HepG2 (cell line): ENCODE measurements around the gene NT5DC2. TPM values are rescaled to one million over a fixed set of nuclear protein-coding genes. Genes with fewer than 3 reads are reported as not detected.

Experiments used
- AKAP8 ChIP-seq: sonication (generic); formaldehyde crosslinking; IDR thresholded peaks from 2 replicates; pipeline ENCODE4 v1.5.1; 2020; ENCODE audit warnings: mild to moderate bottlenecking, missing genetic modification reagents
- EZH2 ChIP-seq: conservative IDR thresholded peaks from 2 replicates; pipeline ENCODE4 v1.6.1; 2012; ENCODE audit warnings: mild to moderate bottlenecking, low read depth, low read length, moderate library complexity
- FIP1L1 ChIP-seq: fragments of 200-400 bp; formaldehyde crosslinking; IDR thresholded peaks from 2 replicates; pipeline ENCODE4 v1.6.1; 2018; ENCODE audit warnings: low read depth, mild to moderate bottlenecking, low read length, moderate library complexity, borderline replicate concordance; ENCODE audit not compliant: insufficient read depth
- HDAC1 ChIP-seq: sonication (generic); formaldehyde crosslinking; IDR thresholded peaks from 2 replicates; pipeline ENCODE4 v1.5.1; 2020; ENCODE audit warnings: mild to moderate bottlenecking, missing genetic modification reagents
- HDAC2 ChIP-seq: sonication (generic); formaldehyde crosslinking; IDR thresholded peaks from 2 replicates; pipeline ENCODE4 v1.4.0; 2020; ENCODE audit warnings: missing genetic modification reagents
- HNRNPLL ChIP-seq: fragments of 200-400 bp; formaldehyde crosslinking; IDR thresholded peaks from 2 replicates; pipeline ENCODE4 v1.6.1; 2017; ENCODE audit warnings: mild to moderate bottlenecking, low read depth, low read length; ENCODE audit not compliant: poor library complexity, severe bottlenecking
- MEIS1 ChIP-seq: sonication (generic); formaldehyde crosslinking; IDR thresholded peaks from 2 replicates; pipeline ENCODE4 v1.9.0; 2021; ENCODE audit warnings: mild to moderate bottlenecking, missing genetic modification reagents, moderate library complexity, borderline replicate concordance
- PATZ1 ChIP-seq: sonication (generic); formaldehyde crosslinking; IDR thresholded peaks from 2 replicates; pipeline ENCODE4 v1.4.0; 2020; ENCODE audit warnings: missing genetic modification reagents
- PBX2 ChIP-seq: IDR thresholded peaks from 2 replicates; pipeline ENCODE4 v1.6.1; 2016; ENCODE audit warnings: control low read depth
- RELA ChIP-seq: sonication (generic); formaldehyde crosslinking; IDR thresholded peaks from 2 replicates; pipeline ENCODE4 v1.4.0; 2020; ENCODE audit warnings: missing genetic modification reagents
- SIN3B ChIP-seq: fragments of 150-350 bp; IDR thresholded peaks from 2 replicates; pipeline ENCODE4 v1.6.1; 2014; ENCODE audit warnings: low read length
- SIX4 ChIP-seq: sonication (generic); formaldehyde crosslinking; IDR thresholded peaks from 2 replicates; pipeline ENCODE4 v1.4.0; 2020; ENCODE audit warnings: missing genetic modification reagents
- SRF ChIP-seq: IDR thresholded peaks from 2 replicates; pipeline ENCODE4 v1.6.1; 2011; ENCODE audit warnings: mild to moderate bottlenecking, low read depth, low read length, moderate library complexity
- ZBTB25 ChIP-seq: IDR thresholded peaks from 2 replicates; pipeline ENCODE4 v1.6.1; 2018; ENCODE audit warnings: missing genetic modification reagents
- ZNF205 ChIP-seq: IDR thresholded peaks from 2 replicates; pipeline ENCODE4 v1.6.1; 2018; ENCODE audit warnings: missing biosample characterization, missing genetic modification reagents
- ZNF234 ChIP-seq: sonication (generic); formaldehyde crosslinking; conservative IDR thresholded peaks from 2 replicates; pipeline ENCODE4 v1.5.1; 2020; ENCODE audit warnings: mild to moderate bottlenecking, missing genetic modification reagents
- ZNF513 ChIP-seq: sonication (generic); formaldehyde crosslinking; conservative IDR thresholded peaks from 2 replicates; pipeline ENCODE4 v1.5.0; 2020; ENCODE audit warnings: missing genetic modification reagents
- ZNF574 ChIP-seq: sonication (generic); formaldehyde crosslinking; IDR thresholded peaks from 2 replicates; pipeline ENCODE4 v1.4.0; 2020; ENCODE audit warnings: missing genetic modification reagents
- ZNF709 ChIP-seq: sonication (generic); formaldehyde crosslinking; IDR thresholded peaks from 2 replicates; pipeline ENCODE4 v1.5.0; 2020; ENCODE audit warnings: mild to moderate bottlenecking, missing genetic modification reagents
- ZNF75D ChIP-seq: sonication (generic); formaldehyde crosslinking; IDR thresholded peaks from 2 replicates; pipeline ENCODE4 v1.8.1; 2023; ENCODE audit warnings: missing genetic modification reagents, mild to moderate bottlenecking, borderline replicate concordance
- ZNF775 ChIP-seq: sonication (generic); formaldehyde crosslinking; IDR thresholded peaks from 2 replicates; pipeline ENCODE4 v1.4.0; 2020; ENCODE audit warnings: missing genetic modification reagents, mild to moderate bottlenecking, moderate library complexity, borderline replicate concordance
- polyA plus RNA-seq, 8 experiments: library from polyadenylated mRNA; depleted of rRNA in 3 of 8; stranded (reverse) in 7 of 8; unstranded in 1 of 8; fragments of >200 nt; fragmentation: Illumina TruSeq in 4 of 8; extraction: Trizol in 4 of 8; gene quantifications; 2 replicates each; pipeline versions ENCODE4 v1.2.1 to v1.2.3, GENCODE V29; 2011 to 2016; ENCODE audit warnings: low read depth in 4 of 8, missing spikeins in 1 of 8, mixed read lengths in 1 of 8; ENCODE audit not compliant: insufficient read depth in 1 of 8
- total RNA-seq, 5 experiments: library from RNA; depleted of rRNA; stranded (reverse); fragments of >200 nt; fragmentation: Illumina TruSeq; extraction: Trizol; gene quantifications; 2 replicates each; pipeline ENCODE4 v1.2.3, GENCODE V29; 2016; ENCODE audit warnings: low read depth in 1 of 5

NT5DC2 gene
- total and polyA plus RNA-seq, 2 of the 13 experiments (the other 11 are each of a cell fraction or from before 2014, with no cell fraction given): 131 to 240 TPM

- TF ChIP-seq EZH2 (no peak), ZNF75D (CRISPR knock-in tag) (no peak), HNRNPLL (peak; percentile 65), HDAC2 (CRISPR knock-in tag) (no peak), PATZ1 (CRISPR knock-in tag) (no peak), SIN3B (no peak), ZNF513 (CRISPR knock-in tag) (no peak), ZBTB25 (CRISPR knock-in tag) (no peak), MEIS1 (CRISPR knock-in tag) (no peak; the same call in 1 of the 2 replicates), RELA (CRISPR knock-in tag) (0 out of 2 replicates have a peak, but pooled peaks have one; percentile 64), SRF (no peak), AKAP8 (CRISPR knock-in tag) (0 out of 2 replicates have a peak, but pooled peaks have one; percentile 11), ZNF205 (no peak), ZNF234 (no peak), ZNF709 (CRISPR knock-in tag) (no peak), ZNF775 (CRISPR knock-in tag) (no peak), SIX4 (CRISPR knock-in tag) (no peak), FIP1L1 (no peak), ZNF574 (CRISPR knock-in tag) (peak; percentile 54), HDAC1 (peak; percentile 71; the same call in 1 of the 2 replicates), PBX2 (CRISPR knock-in tag) (no peak)
Observed at GRCh38 chr3:52534281-52535183, 875 bp upstream of the NT5DC2 start (continued).
